Prostate gland (tissue), 2 donors: ENCODE data around the gene OR4M1.
"Not testable (repeated sequence)": the region's sequence is repeated elsewhere in the genome, so short reads cannot be mapped to it uniquely, and the experiment has no call there.

Experiments
- POLR2AphosphoS5 ChIP-seq: sonication (generic); formaldehyde crosslinking; IDR thresholded peaks from one replicate; pipeline ENCODE4 v1.6.1; 2017; ENCODE audit warnings: antibody characterized with exemption
- TF ChIP-seq, protein P1 (sequence below), 4 experiments: fragments of 200-600 bp in 2 of 4; fragments of 450-650 bp in 2 of 4; sonication (generic) in 2 of 4; IDR thresholded peaks; 1 replicate in 3 of 4; 2 replicates in 1 of 4; pipeline ENCODE4 v1.5.1; 2016 to 2019; ENCODE audit warnings: antibody characterized with exemption in 4 of 4, mild to moderate bottlenecking in 2 of 4, moderate library complexity in 2 of 4

DNA sequence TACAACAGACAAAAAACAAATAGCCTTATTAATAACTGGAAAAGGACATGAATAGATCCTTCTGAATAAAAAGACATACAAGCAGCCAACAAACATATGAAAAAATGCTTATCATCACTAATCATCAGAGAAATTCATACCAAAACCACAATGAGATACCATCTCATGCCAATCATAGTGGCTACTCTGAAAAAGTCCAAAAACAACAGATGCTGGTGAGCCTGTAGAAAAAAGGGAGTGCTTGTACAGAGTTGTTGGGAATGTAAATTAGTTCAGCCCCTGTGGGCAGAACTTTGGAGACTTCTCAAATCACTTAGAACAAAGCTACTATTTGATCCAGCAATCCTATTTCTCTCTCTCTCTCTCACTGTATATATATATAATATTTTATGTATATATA is 21.0 kb upstream of the OR4M1 start:
- TF ChIP-seq, protein P1, sequence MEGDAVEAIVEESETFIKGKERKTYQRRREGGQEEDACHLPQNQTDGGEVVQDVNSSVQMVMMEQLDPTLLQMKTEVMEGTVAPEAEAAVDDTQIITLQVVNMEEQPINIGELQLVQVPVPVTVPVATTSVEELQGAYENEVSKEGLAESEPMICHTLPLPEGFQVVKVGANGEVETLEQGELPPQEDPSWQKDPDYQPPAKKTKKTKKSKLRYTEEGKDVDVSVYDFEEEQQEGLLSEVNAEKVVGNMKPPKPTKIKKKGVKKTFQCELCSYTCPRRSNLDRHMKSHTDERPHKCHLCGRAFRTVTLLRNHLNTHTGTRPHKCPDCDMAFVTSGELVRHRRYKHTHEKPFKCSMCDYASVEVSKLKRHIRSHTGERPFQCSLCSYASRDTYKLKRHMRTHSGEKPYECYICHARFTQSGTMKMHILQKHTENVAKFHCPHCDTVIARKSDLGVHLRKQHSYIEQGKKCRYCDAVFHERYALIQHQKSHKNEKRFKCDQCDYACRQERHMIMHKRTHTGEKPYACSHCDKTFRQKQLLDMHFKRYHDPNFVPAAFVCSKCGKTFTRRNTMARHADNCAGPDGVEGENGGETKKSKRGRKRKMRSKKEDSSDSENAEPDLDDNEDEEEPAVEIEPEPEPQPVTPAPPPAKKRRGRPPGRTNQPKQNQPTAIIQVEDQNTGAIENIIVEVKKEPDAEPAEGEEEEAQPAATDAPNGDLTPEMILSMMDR (IDR thresholded peaks at IDR 0.05): not testable (repeated sequence)
- not testable (repeated sequence) for TF ChIP-seq POLR2AphosphoS5
